ENCODE results near the gene DLGAP5.

The DLGAP5 gene

DNA sequence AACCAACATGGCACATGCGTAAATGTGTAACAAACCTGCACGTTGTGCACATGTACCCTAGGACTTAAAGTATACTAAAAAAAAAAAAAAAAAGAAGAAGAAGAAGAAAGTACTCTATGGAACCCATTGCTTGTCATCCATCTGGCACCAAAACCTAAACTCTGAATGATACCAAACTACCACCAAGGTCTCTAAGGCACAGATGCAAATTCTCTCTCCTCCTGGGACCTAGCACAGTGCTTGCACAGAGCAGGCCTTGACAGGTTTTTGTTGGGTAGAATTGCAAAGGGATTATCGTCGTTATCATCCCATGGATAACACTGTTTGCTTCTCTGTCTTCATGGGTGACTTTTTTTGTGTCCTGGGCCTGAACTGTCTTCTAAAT, 75.5 kb downstream of the DLGAP5 start:
- Histone ChIP-seq H3K9me3 (ENCODE audit: control insufficient read depth, low read length) (no peaks in the 10 kb centered on the region), H3K9ac (ENCODE audit: low read length) (no peak overlapping the region), H3K4me3 (ENCODE audit: low read length) (no peak overlapping the region), H3K36me3 (ENCODE audit: control insufficient read depth, insufficient read depth, low read length) (no peaks in the 10 kb centered on the region), H3K4me1 (ENCODE audit: control insufficient read depth, insufficient read depth, low read length) (peaks cover 50% of the 10 kb centered on the region), H3K27me3 (ENCODE audit: control insufficient read depth, insufficient read depth, low read length) (no peaks in the 10 kb centered on the region)

DNA sequence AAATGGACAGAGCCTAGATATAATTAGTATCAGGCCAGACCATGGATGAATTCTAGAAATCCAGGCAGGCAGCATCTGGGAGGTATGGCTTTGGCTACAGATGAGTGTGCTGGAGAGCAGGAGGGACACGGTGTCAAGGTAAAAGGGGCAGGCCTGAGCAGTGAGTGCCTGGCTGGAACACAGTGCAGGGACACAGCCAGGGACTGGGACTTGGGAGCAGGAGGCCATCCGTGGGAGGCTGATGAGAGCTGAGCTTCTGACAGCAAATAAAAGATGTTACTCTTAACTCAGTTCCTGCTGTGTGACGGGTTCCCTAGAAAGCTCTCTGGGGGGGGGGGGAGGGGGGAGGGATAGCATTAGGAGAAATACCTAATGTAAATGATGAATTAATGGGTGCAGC, 75.9 kb downstream of the DLGAP5 start:
- Histone ChIP-seq H3K9me3 (ENCODE audit: control insufficient read depth, low read length) (no peaks in the 10 kb centered on the region), H3K36me3 (ENCODE audit: control insufficient read depth, insufficient read depth, low read length) (no peaks in the 10 kb centered on the region), H3K27me3 (ENCODE audit: control insufficient read depth, insufficient read depth, low read length) (no peaks in the 10 kb centered on the region), H3K4me3 (ENCODE audit: low read length) (no peak overlapping the region), H3K9ac (ENCODE audit: low read length) (no peak overlapping the region), H3K4me1 (ENCODE audit: control insufficient read depth, insufficient read depth, low read length) (peaks cover 46% of the 10 kb centered on the region)

DNA sequence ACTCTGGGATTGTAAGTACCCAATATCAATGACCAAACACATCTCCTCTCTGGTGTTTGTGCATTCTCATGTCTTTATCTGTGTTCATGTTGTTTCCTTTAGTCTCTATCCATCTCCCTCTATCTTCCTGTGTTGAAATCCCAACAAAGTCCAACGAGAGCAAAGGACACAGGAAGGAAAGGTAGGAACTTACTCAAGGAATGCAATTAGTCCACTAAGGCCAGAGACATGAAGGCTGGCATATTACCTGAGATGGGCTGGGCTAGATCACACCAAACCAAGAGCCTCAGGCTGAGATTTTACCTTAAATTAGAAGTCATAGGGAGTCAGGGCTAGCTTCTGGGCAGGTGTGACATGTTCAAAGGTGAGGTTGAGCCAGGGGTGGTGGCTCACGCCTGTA, 76.7 kb downstream of the DLGAP5 start:
- Histone ChIP-seq H3K4me3 (ENCODE audit: low read length) (no peak overlapping the region), H3K9ac (ENCODE audit: low read length) (no peak overlapping the region), H3K4me1 (ENCODE audit: control insufficient read depth, insufficient read depth, low read length) (peaks cover 41% of the 10 kb centered on the region), H3K9me3 (ENCODE audit: control insufficient read depth, low read length) (no peaks in the 10 kb centered on the region), H3K27me3 (ENCODE audit: control insufficient read depth, insufficient read depth, low read length) (no peaks in the 10 kb centered on the region), H3K36me3 (ENCODE audit: control insufficient read depth, insufficient read depth, low read length) (no peaks in the 10 kb centered on the region)

DNA sequence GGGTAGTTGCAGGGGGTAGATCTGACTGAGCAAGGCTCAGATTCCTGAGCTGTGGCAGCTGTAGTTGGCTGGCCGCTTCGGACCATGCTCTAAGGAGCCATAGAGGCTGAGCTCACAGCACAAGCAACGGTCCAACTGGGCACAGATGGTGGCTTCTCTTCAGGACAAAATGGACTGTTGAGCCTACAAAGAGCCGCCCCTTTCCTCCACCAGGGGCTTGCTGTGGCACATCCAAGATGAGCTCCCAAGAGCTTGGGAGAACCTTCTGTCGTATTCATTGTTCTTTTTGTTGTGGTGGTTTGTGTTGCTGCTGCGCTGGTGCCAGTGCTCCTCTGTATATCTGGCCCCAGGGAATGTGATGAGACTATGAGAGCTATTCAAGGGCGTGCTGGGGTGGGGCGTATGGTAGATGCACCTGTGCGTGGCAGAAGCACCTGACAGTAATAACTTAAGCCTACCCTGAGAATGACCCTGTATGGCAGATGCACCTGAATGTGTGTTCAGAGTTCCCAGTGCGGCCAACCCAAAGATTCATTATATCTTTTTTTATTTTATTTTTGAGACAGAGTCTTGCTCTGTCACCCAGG, 80.2 kb downstream of the DLGAP5 start:
- Histone ChIP-seq H3K9ac (ENCODE audit: low read length) (no peak overlapping the region), H3K27me3 (ENCODE audit: control insufficient read depth, insufficient read depth, low read length) (no peaks in the 10 kb centered on the region), H3K4me1 (ENCODE audit: control insufficient read depth, insufficient read depth, low read length) (peaks cover 38% of the 10 kb centered on the region), H3K9me3 (ENCODE audit: control insufficient read depth, low read length) (no peaks in the 10 kb centered on the region), H3K4me3 (ENCODE audit: low read length) (no peak overlapping the region), H3K36me3 (ENCODE audit: control insufficient read depth, insufficient read depth, low read length) (no peaks in the 10 kb centered on the region)

DNA sequence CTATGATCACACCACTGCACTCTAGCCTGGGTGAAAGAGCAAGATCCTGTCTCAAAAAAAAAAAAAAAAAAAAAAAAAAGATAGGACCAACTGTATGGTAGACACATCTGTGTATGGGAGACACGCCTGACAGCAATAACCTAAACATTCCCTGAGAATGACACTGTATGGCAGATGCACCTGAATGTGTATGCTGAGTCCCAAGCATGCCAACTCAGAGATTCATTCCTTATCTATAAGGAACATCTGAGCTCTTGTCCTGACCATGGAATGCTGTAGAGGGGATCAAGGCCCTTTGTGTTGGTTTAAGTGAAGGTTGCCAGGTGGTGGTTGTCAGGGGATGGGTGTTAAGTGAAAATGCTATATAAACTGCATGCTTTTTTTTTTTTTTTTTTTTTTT, 81.5 kb downstream of the DLGAP5 start:
- Histone ChIP-seq H3K9ac (ENCODE audit: low read length) (no peak overlapping the region), H3K27me3 (ENCODE audit: control insufficient read depth, insufficient read depth, low read length) (no peaks in the 10 kb centered on the region), H3K4me1 (ENCODE audit: control insufficient read depth, insufficient read depth, low read length) (peaks cover 27% of the 10 kb centered on the region), H3K9me3 (ENCODE audit: control insufficient read depth, low read length) (no peaks in the 10 kb centered on the region), H3K4me3 (ENCODE audit: low read length) (no peak overlapping the region), H3K36me3 (ENCODE audit: control insufficient read depth, insufficient read depth, low read length) (no peaks in the 10 kb centered on the region)

DNA sequence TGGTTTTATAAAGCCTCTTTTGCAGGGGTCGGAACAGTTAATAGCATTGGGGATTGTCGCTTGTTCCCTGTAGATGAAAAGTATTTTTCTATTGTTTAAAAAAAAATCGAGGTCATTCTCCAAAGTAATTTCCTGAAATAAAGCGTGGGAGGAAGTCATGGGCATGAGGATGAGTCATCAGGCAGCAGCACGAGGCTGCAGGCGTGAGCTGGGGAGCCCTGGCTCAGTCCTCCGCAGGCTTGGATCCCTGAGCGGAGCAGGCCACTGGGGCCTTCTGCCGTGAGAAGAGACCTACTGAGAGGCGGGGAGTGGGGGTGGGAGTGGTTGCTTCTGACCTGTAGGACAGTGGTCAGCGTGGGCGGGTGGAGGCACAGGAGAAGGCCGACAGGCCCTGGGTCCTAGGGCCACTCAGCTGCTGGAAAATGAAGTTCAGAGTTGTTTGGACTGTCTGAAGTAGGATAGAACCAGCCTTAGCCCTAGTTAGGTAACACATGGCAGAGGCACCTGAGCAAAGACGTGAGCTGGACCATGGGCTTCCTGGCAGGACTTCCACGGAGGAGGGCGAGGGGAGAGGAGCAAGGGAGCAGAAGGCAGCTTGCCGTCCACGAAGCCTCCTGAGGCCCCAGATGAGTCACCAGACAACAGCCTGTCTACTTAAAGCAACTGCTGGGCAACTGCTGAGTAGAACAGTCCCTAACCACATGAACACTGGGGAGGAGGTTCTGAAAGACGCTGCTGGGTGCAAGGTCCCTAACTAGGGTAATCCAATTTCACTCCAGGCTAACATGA, 83.4 kb downstream of the DLGAP5 start:
- no peaks in the 10 kb centered on the region for H3K9me3 ChIP-seq (ENCODE audit: control insufficient read depth, low read length)
- H3K27me3 ChIP-seq (ENCODE audit: control insufficient read depth, insufficient read depth, low read length) = no peaks in the 10 kb centered on the region
- no peak overlapping the region for H3K4me3 ChIP-seq (ENCODE audit: low read length)
- no peaks in the 10 kb centered on the region for H3K36me3 ChIP-seq (ENCODE audit: control insufficient read depth, insufficient read depth, low read length)
- peak overlapping the region; percentile 45 for H3K9ac ChIP-seq (ENCODE audit: low read length)
- peaks cover 40% of the 10 kb centered on the region for H3K4me1 ChIP-seq (ENCODE audit: control insufficient read depth, insufficient read depth, low read length)

DNA sequence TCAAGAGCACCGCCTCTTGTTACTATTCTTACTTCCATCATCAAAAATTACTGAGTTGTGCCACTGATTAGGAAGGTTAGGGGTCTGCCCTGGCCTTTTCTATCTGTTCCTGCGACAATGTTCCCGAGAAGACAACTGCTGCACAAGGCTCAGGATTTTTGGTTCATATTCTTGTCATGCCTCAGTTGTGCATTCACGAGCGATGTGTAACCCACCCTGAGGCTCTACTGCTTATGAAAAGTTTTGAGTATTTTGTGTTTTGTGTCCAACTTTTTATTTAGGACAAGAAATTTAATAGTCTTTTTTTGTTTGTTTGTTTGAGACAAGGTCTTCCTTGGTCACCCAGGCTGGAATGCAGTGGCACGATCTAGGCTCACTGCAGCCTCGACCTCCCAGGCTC, 85.4 kb downstream of the DLGAP5 start:
- Histone ChIP-seq H3K36me3 (ENCODE audit: control insufficient read depth, insufficient read depth, low read length) (no peaks in the 10 kb centered on the region), H3K4me3 (ENCODE audit: low read length) (no peak overlapping the region), H3K4me1 (ENCODE audit: control insufficient read depth, insufficient read depth, low read length) (peaks cover 54% of the 10 kb centered on the region), H3K9me3 (ENCODE audit: control insufficient read depth, low read length) (no peaks in the 10 kb centered on the region), H3K27me3 (ENCODE audit: control insufficient read depth, insufficient read depth, low read length) (no peaks in the 10 kb centered on the region), H3K9ac (ENCODE audit: low read length) (no peak overlapping the region)

DNA sequence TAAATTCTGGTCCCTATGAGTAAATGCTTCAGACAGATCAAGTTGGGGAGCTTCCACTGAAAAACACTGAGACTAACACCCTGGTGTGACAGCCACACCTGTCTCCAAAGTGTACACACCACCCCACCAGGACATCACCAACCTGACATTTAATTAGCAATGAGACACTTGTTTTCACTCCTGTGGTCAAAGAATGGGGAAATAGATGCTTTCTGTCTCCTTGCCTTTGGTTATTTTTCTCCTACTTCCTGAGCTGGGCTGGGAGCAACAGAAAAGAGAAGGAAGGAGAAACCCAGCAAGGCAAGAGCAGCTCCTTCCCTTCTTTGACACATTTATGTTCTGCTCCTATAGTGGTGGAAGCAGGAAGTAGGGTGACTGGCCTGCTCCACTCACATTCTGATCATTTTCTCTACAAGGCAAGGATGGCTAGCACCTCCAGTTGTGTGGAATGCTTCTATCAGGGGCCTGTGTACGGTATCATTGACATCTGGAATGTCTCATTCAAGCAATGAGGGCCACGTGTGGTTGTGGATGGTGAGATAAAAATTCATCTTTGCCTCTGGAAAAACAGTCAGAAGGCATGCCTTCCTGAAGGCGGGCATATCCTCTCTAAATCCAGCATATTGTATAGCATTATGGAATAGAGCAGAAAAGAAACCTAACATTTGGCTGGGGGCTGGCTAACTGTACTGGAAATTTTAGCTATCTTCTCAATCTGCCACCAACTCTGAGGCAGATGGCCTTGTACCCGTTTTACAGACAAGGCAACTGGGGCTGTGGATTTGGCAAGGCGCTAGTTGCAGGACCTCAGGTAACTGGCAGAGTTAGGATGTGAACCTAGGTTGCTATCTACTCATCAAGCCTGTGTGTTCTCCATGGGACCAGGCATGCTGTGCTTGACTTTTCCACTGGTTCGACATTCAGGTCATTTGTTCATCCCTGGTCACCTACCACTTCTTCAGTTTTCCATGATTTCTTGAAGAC, 87.1 kb downstream of the DLGAP5 start:
- Histone ChIP-seq H3K27me3 (ENCODE audit: control insufficient read depth, insufficient read depth, low read length) (no peaks in the 10 kb centered on the region), H3K9me3 (ENCODE audit: control insufficient read depth, low read length) (no peaks in the 10 kb centered on the region), H3K4me3 (ENCODE audit: low read length) (no peak overlapping the region), H3K9ac (ENCODE audit: low read length) (peak overlapping the region; percentile 69), H3K36me3 (ENCODE audit: control insufficient read depth, insufficient read depth, low read length) (no peaks in the 10 kb centered on the region), H3K4me1 (ENCODE audit: control insufficient read depth, insufficient read depth, low read length) (peaks cover 54% of the 10 kb centered on the region)

DNA sequence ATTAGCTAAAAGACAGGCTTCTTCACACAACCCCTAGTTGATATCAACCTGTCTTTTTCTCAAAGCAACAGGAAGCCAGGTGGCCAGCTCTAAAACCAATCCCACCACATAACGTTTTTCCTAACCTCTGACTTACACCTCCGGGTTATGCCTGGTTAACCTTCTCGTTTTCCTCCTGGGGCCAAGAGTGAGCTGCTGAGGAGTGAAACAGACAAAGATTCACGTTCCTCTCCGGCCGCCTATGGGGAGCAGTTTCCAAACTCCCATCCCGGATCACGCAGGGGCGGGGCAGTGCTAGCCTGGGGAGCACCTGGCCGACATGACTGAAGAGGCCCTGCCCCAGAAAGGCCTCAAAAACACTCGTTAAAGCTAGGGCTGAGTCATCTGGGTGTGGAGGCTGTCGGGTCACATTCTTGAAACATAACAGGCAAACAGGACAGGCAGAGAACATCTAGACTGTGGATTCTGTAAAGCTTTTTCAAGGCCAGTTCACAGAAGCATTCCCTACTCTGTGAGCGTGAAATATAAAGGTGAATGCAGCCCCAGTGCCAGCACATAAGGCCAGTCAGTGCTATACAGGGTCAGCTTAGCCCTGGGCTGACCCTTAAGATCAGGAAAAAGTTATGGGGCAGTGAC, 88.3 kb downstream of the DLGAP5 start:
- H3K4me1 ChIP-seq (ENCODE audit: control insufficient read depth, insufficient read depth, low read length) = peaks cover 53% of the 10 kb centered on the region
- H3K4me3 ChIP-seq (ENCODE audit: low read length) = no peak overlapping the region
- H3K9me3 ChIP-seq (ENCODE audit: control insufficient read depth, low read length) = no peaks in the 10 kb centered on the region
- H3K9ac ChIP-seq (ENCODE audit: low read length) = peak overlapping the region; percentile 69
- H3K36me3 ChIP-seq (ENCODE audit: control insufficient read depth, insufficient read depth, low read length) = no peaks in the 10 kb centered on the region
- no peaks in the 10 kb centered on the region for H3K27me3 ChIP-seq (ENCODE audit: control insufficient read depth, insufficient read depth, low read length)

DNA sequence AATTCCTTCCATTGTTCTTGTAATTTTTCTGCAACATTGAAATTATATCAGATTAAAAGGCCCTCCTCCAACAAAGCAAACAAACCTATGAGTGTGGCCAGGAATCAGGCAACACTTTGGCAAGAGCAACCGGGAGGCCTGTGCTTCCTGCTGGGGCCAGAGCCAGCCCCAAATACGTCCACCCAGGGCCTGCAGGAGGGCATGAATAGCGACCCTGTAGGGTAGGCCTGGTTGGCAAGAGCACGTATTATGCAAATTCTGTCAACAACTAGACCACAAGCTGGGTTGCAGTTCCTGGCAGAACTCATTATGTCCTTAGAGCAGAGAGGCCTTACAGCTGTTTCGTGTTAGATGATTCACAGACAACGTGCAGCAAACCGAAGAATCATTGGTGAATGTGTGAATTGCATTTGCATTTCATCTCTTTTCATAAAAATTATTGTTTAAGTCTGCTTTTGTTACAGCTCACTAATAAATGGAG, 89.2 kb downstream of the DLGAP5 start:
- H3K9ac ChIP-seq (ENCODE audit: low read length) = peak overlapping the region; percentile 69
- H3K36me3 ChIP-seq (ENCODE audit: control insufficient read depth, insufficient read depth, low read length) = no peaks in the 10 kb centered on the region
- no peak overlapping the region for H3K4me3 ChIP-seq (ENCODE audit: low read length)
- H3K4me1 ChIP-seq (ENCODE audit: control insufficient read depth, insufficient read depth, low read length) = peaks cover 53% of the 10 kb centered on the region
- no peaks in the 10 kb centered on the region for H3K27me3 ChIP-seq (ENCODE audit: control insufficient read depth, insufficient read depth, low read length)
- no peaks in the 10 kb centered on the region for H3K9me3 ChIP-seq (ENCODE audit: control insufficient read depth, low read length)

DNA sequence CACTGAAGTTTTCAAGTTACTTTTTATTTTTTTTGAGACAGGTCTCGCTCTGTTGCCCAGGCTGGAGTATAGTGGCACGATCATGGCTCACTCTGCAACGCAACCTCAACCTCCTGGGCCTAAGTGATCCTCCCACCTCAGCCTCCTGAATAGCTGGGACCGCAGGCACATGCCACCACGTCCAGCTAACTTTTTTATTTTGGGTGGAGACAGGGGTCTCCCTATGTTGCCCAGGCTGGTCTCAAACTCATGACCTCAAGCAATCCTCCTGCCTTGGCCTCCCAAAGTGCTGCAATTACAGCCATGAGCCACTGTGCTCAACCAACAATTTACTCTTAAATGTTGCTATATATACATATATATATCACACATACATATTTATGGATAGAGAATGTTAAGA, 89.7 kb downstream of the DLGAP5 start:
- Histone ChIP-seq H3K4me1 (ENCODE audit: control insufficient read depth, insufficient read depth, low read length) (peaks cover 51% of the 10 kb centered on the region), H3K36me3 (ENCODE audit: control insufficient read depth, insufficient read depth, low read length) (no peaks in the 10 kb centered on the region), H3K9ac (ENCODE audit: low read length) (no peak overlapping the region), H3K27me3 (ENCODE audit: control insufficient read depth, insufficient read depth, low read length) (no peaks in the 10 kb centered on the region), H3K9me3 (ENCODE audit: control insufficient read depth, low read length) (no peaks in the 10 kb centered on the region), H3K4me3 (ENCODE audit: low read length) (no peak overlapping the region)

Data from mucosa of stomach (tissue), 1 donor.